ENCODE results near the gene RIOK1.

RIOK1 gene

DNA sequence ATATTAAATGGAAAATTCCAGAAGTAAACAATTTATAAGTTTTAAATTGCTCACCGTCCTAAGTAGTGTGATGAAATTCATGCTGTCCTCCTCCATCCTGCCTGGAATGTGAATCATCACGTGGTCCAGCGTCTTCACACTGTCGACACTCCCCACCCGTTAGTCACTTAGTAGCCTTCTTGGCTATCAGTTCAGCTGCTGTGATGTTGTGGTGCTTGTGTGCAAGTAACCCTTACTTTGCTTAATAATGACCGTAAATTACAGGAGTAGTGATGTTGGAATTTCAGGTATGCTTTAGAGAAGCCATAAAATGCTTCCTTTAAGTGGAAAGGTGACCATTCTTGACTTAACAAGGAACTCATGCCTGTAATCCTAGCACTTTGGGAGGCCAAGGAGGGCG lies 25.2 kb downstream of the RIOK1 start:
- Mint-ChIP-seq H3K36me3 (ENCODE audit: insufficient read depth) (peaks cover 74% of the 10 kb centered on the region), H3K27ac (ENCODE audit: low read depth) (no peak overlapping the region), H3K9me3 (no peaks in the 10 kb centered on the region), H3K4me3 (no peak overlapping the region), H3K27me3 (no peaks in the 10 kb centered on the region), H3K4me1 (no peaks in the 10 kb centered on the region)
- DNase-seq (ENCODE audit: low spot score in 2 of 2) (no peak), ATAC-seq (replicated peaks; ENCODE audit: extremely low read depth, poor library complexity, severe bottlenecking) (no peak)

DNA sequence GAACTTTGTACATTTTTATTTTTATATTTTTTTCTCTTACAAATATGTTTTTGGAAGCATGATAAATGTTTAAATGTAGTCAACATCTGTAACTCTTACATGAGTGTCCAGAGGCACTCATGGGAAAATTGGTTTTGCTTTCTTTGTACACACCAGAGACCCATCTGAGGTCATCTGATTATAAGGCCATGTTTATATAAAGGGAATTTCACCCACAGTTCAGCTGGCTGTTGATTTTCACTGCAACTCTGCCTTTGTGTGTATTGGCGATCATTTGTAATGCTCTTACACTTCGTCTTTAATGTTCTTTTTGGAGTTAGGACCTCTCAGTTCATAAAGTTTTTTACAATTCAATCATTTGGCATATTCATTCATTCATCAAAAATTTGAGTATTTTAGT lies 28.1 kb downstream of the RIOK1 start:
- Mint-ChIP-seq H3K9me3 (no peaks in the 10 kb centered on the region), H3K27me3 (no peaks in the 10 kb centered on the region), H3K36me3 (ENCODE audit: insufficient read depth) (peaks cover 51% of the 10 kb centered on the region), H3K4me1 (no peaks in the 10 kb centered on the region), H3K27ac (ENCODE audit: low read depth) (peak overlapping the region; percentile 7), H3K4me3 (no peak overlapping the region)
- DNase-seq (ENCODE audit: low spot score in 2 of 2) (no peak), ATAC-seq (replicated peaks; ENCODE audit: extremely low read depth, poor library complexity, severe bottlenecking) (no peak)

DNA sequence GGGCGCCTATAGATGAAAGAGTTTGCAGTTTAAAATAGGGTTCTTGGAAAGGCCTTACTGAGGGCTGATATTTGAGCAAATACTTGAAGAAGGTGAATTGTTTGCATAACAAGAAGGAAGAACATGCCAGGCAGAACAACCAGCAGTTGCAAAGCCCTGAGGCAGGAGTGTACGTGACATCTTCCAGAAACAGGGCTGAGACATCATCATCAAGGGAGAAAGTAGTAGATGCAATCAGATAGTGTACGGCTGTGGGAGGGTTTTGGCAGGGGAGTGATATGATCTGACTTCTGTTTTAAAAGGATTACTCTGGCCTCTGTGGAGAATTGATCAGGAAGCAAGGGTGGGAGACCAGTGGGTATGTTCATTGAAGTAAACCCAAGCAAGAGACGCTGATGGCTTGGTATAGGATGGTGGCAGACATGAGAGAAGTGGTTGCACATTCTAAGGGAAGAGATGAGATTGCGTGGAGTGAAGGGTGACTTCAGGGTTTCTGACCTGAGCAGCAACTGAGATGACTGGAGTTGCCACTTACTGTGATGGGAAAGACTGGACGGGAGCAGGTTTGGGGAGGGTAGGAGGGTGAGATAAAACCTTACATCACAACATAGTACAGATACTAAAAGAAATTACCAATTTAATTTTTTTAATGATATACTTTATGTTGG lies 28.8 kb downstream of the RIOK1 start:
- ATAC-seq (replicated peaks; ENCODE audit: extremely low read depth, poor library complexity, severe bottlenecking) (no peak), DNase-seq (ENCODE audit: low spot score in 2 of 2) (no peak)
- Mint-ChIP-seq H3K27ac (ENCODE audit: low read depth) (peak overlapping the region; percentile 7), H3K4me3 (no peak overlapping the region), H3K4me1 (no peaks in the 10 kb centered on the region), H3K9me3 (no peaks in the 10 kb centered on the region), H3K27me3 (no peaks in the 10 kb centered on the region), H3K36me3 (ENCODE audit: insufficient read depth) (peaks cover 48% of the 10 kb centered on the region)

DNA sequence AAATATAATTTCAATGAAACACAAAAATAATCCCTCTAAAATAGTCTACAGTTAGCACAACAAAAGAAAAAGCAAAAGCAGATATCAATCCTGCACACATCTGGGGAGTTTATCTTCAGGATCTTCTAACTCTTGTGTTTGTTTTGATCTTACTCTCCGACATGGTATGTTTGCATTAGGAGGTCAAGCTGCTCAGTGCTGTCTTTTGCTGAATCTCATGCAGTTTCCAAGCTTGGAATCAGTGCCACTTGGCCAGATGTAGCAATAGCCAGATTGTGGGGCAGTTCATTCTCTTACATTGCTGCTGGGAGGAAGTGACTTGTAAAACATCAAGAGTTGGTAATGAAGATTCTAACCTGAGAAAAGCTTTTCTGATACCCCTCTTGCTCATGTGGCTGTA lies 29.5 kb downstream of the RIOK1 start:
- H3K4me3 Mint-ChIP-seq: no peak overlapping the region
- no peaks in the 10 kb centered on the region for H3K27me3 Mint-ChIP-seq
- no peak overlapping the region for H3K27ac Mint-ChIP-seq (ENCODE audit: low read depth)
- peaks cover 42% of the 10 kb centered on the region for H3K36me3 Mint-ChIP-seq (ENCODE audit: insufficient read depth)
- ATAC-seq (replicated peaks; ENCODE audit: extremely low read depth, poor library complexity, severe bottlenecking) (no peak), DNase-seq (ENCODE audit: low spot score in 2 of 2) (no peak)
- H3K4me1 Mint-ChIP-seq: no peaks in the 10 kb centered on the region
- H3K9me3 Mint-ChIP-seq: no peaks in the 10 kb centered on the region

DNA sequence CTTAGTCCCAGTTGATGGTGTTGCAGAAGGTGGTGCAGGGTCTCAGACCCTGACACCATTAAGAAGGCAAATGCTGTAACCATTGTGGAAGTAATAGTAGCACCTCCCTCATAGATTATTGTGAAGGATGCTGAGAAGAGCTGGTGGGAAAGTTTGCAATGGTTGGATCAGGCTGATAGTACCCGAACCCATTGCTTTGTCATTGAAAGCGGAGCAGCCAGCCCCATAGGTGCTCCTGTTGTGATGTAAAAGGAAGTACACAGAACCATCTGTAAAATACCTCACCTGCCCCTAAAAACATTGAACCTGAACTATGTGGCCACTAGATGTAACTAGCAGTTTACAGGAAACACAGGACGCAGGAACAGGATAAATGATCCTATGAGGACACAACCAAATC lies 31.5 kb downstream of the RIOK1 start:
- Mint-ChIP-seq H3K27ac (ENCODE audit: low read depth) (no peak overlapping the region), H3K36me3 (ENCODE audit: insufficient read depth) (peaks cover 24% of the 10 kb centered on the region)

DNA sequence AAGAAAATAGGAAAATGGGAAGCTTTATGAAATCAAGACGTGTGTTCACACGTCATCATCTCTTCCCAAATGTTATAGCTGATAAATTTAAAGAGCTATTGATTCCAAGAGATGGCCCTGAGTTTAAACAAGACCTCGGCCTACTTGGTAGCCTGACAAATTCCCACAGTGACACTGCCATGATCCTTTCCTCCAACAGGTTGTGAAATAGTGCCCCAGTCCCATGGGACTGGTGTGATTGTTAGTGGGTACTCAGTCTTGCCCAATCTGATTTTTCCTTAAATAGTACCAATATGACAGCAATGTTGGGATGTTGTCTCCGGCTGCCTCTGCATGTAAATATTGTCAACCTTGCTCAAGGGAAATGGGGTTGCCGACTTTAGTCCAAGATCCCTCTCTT lies 34.5 kb downstream of the RIOK1 start:
- no peak for ATAC-seq (replicated peaks; ENCODE audit: extremely low read depth, poor library complexity, severe bottlenecking)
- H3K4me1 Mint-ChIP-seq: no peaks in the 10 kb centered on the region
- DNase-seq (ENCODE audit: low spot score in 2 of 2): no peak
- no peak overlapping the region for H3K4me3 Mint-ChIP-seq
- no peaks in the 10 kb centered on the region for H3K27me3 Mint-ChIP-seq
- H3K36me3 Mint-ChIP-seq (ENCODE audit: insufficient read depth): peaks cover 5% of the 10 kb centered on the region
- H3K27ac Mint-ChIP-seq (ENCODE audit: low read depth): no peak overlapping the region
- no peaks in the 10 kb centered on the region for H3K9me3 Mint-ChIP-seq

More for the DNA sequence above, 31.5 kb downstream of the RIOK1 start:
- H3K4me3 Mint-ChIP-seq: no peak overlapping the region
- no peaks in the 10 kb centered on the region for H3K27me3 Mint-ChIP-seq
- DNase-seq (ENCODE audit: low spot score in 2 of 2) (no peak), ATAC-seq (replicated peaks; ENCODE audit: extremely low read depth, poor library complexity, severe bottlenecking) (no peak)
- no peaks in the 10 kb centered on the region for H3K9me3 Mint-ChIP-seq
- no peaks in the 10 kb centered on the region for H3K4me1 Mint-ChIP-seq

DNA sequence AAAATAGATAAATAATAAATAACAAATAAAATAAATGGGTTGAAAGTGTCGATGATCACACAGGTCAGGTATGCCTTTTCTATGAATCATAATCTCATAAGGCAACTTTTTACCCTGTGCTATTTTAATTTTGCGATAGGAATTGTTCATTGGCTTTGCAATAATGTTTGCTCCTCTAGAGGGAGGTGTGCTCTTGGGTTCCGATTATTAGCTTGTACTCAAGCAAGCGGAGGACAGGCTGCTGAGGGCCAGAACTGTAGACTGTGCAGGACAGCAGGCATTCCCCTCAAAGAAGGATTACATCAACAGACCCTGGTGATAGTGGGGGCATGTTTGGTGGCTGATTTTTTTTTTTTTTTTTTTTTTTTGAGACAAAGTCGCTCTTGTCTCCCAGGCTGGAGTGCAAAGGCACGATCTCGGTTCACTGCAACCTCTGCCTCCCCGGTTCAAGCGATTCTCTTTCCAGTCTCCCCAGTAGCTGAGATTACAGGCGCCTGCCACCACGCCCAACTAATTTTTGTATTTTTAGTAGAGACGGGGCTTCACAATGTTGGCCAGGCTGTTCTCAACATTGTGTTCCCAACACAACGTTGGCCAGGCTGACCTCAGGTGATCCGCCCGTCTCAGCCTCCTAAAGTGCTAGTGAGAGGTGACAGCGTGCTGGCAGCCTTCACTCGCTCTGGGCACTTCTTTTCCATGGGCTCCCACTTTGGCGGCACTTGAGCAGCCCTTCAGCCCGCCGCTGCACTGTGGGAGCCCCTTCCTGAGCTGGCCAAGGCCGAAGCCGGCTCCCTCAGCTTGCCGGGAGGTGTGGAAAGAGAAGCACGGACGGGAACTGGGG lies 35.6 kb downstream of the RIOK1 start:
- H3K4me1 Mint-ChIP-seq: no peaks in the 10 kb centered on the region
- no peaks in the 10 kb centered on the region for H3K9me3 Mint-ChIP-seq
- no peaks in the 10 kb centered on the region for H3K27me3 Mint-ChIP-seq
- H3K36me3 Mint-ChIP-seq (ENCODE audit: insufficient read depth): peaks cover 1% of the 10 kb centered on the region
- H3K27ac Mint-ChIP-seq (ENCODE audit: low read depth): no peak overlapping the region
- ATAC-seq (replicated peaks; ENCODE audit: extremely low read depth, poor library complexity, severe bottlenecking) (no peak), DNase-seq (ENCODE audit: low spot score in 2 of 2) (no peak)
- no peak overlapping the region for H3K4me3 Mint-ChIP-seq

DNA sequence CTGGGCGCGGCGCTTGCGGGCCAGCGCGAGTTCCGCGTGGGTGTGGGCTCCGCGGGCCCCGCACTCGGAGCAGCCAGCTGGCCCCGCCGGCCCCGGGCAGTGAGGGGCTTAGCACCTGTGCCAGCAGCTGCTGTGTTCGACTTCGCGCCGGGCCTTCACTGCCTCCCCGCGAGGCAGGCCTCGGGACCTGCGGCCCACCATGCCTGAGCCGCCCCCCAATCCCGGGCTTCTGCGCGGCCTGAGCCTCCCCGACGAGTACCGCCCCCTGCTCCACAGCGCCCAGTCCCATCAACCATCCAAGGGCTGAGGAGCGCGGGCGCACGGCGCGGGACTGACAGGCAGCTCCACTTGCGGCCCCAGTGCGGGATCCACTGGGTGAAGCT lies 36.2 kb downstream of the RIOK1 start:
- ATAC-seq (replicated peaks; ENCODE audit: extremely low read depth, poor library complexity, severe bottlenecking) (no peak), DNase-seq (ENCODE audit: low spot score in 2 of 2) (no peak)
- Mint-ChIP-seq H3K4me1 (no peaks in the 10 kb centered on the region), H3K27ac (ENCODE audit: low read depth) (no peak overlapping the region), H3K4me3 (no peak overlapping the region), H3K27me3 (peaks cover 5% of the 10 kb centered on the region), H3K9me3 (no peaks in the 10 kb centered on the region), H3K36me3 (ENCODE audit: insufficient read depth) (peaks cover 1% of the 10 kb centered on the region)

DNA sequence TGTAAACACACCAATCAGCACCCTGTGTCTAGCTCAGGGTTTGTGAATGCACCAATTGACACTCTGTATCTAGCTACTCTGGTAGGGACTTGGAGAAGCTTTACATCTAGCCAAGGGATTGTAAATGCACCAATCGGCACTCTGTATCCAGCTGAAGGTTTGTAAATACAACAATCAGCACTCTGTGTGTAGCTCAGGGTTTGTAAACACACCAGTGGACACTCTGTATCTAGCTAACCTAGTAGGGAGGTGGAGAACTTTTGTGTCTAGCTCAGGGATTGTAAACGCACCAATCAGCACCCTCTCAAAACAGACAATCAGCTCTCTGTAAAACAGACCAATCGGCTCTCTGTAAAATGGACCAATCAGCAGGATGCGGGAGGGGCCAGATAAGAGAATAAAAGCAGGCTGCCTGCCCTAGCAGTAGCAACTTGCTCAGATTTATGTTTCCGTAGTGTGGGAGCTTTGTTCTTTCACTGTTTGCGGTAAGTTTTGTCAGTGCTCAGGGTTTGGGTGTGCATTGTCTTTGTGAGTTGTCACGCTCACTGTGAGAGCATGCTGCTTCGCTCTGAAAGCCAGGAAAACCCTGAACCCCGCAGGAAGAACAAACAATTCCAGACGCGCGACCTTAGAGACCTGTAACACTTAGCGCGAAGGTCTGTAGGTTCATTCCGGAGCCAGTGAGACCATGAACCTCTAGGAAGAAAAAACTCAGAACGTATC lies 37.0 kb downstream of the RIOK1 start:
- H3K4me3 Mint-ChIP-seq: no peak overlapping the region
- DNase-seq (ENCODE audit: low spot score in 2 of 2) (no peak), ATAC-seq (replicated peaks; ENCODE audit: extremely low read depth, poor library complexity, severe bottlenecking) (no peak)
- H3K9me3 Mint-ChIP-seq: no peaks in the 10 kb centered on the region
- no peaks in the 10 kb centered on the region for H3K4me1 Mint-ChIP-seq
- no peak overlapping the region for H3K27ac Mint-ChIP-seq (ENCODE audit: low read depth)
- peaks cover 13% of the 10 kb centered on the region for H3K27me3 Mint-ChIP-seq
- peaks cover 1% of the 10 kb centered on the region for H3K36me3 Mint-ChIP-seq (ENCODE audit: insufficient read depth)

DNA sequence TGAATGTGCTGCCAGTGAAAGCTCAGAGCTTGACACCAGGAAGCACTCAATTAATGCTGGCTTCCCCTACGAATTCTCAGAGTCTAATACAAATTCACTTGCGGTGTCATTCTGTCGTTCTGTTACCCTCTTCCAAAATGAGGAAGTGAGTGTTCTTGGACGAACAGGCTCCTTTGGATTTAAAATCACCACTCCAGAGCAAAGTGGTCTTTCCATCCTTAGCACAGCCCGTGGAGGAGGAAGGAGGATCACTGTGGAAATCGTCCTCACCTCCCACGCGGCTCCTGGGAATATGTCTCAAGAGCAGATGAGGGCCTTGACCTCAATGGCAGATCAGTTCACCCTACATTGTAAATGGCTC lies 41.7 kb downstream of the RIOK1 start:
- no peaks in the 10 kb centered on the region for H3K36me3 Mint-ChIP-seq (ENCODE audit: insufficient read depth)
- DNase-seq (ENCODE audit: low spot score in 2 of 2) (no peak), ATAC-seq (replicated peaks; ENCODE audit: extremely low read depth, poor library complexity, severe bottlenecking) (no peak)
- no peak overlapping the region for H3K4me3 Mint-ChIP-seq
- H3K4me1 Mint-ChIP-seq: no peaks in the 10 kb centered on the region
- H3K9me3 Mint-ChIP-seq: peaks cover 13% of the 10 kb centered on the region
- H3K27ac Mint-ChIP-seq (ENCODE audit: low read depth): no peak overlapping the region
- H3K27me3 Mint-ChIP-seq: peaks cover 39% of the 10 kb centered on the region

DNA sequence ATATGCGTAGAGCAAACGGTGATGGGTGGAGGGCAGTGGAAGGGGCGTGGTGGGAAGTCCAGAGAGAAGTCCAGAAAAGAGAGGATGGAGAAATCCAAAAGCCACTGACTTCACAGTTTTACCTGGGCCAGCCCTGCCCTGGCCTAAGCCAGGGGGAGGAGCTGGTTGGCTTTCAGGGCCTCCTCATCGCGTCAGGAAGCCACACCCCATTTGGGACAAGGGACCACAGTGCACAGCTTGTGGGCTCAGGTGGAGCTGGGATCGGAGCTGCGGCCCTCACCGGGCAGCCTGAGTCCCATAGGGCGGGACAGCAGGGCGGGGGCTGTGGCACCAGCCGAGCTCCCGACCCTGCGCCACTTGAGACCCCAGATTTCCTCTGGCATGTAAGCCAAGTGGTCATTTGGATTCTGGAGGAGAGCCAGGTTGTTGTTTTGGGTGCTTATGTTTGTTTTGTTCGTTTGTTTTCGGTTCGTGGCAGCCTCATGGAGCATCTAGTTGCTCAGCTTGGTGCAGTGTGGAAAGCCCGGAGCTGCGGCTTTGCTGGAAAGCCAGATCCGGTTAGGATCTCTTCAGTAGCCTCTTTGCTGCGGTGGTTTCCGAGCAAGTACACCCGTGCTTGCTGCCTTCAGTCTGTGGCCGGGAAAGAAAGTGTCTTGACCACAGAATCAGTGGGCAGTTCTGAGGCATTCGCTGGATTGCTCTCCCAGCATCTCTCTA lies 42.2 kb downstream of the RIOK1 start:
- no peak for DNase-seq (ENCODE audit: low spot score in 2 of 2)
- peaks cover 39% of the 10 kb centered on the region for H3K27me3 Mint-ChIP-seq
- ATAC-seq (replicated peaks; ENCODE audit: extremely low read depth, poor library complexity, severe bottlenecking): no peak
- no peak overlapping the region for H3K4me3 Mint-ChIP-seq
- H3K27ac Mint-ChIP-seq (ENCODE audit: low read depth): no peak overlapping the region
- peaks cover 13% of the 10 kb centered on the region for H3K9me3 Mint-ChIP-seq
- no peaks in the 10 kb centered on the region for H3K4me1 Mint-ChIP-seq
- no peaks in the 10 kb centered on the region for H3K36me3 Mint-ChIP-seq (ENCODE audit: insufficient read depth)

DNA sequence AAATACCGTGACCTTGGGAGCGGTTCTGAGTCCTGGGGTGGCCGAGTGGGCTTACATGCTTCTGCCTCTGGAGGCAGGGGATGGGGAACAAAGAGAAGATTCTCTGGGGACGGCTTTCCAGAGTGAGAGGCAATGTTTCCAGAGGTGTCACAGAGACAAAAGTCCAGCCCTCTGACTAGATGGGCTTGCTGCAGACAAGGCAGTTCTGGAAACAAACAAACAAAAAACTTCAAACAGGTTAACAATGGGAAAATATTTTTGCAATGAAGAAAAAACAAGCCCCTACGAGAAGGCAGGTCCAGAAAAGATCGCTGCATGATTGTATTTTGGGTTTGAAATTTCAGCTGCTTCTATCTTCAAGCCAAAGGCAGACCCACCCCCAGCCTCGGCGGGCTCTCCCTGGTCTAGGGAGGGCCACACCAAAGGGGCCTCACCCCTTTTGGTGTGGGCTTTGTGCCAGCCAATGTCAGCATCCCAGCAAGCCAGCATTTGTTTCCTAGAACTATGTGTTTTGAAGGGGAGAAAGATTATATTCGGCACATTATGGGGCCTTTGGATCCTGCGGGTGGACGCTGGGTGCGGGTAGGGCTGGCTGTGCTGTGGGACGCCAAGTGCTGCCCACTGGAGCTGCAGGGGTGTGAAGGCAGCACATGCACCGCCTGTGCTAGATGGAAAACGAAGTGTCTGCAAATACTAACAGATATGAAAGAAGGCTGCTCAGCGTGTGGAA lies 42.9 kb downstream of the RIOK1 start:
- Mint-ChIP-seq H3K27me3 (peaks cover 39% of the 10 kb centered on the region), H3K9me3 (peaks cover 13% of the 10 kb centered on the region), H3K36me3 (ENCODE audit: insufficient read depth) (no peaks in the 10 kb centered on the region), H3K27ac (ENCODE audit: low read depth) (no peak overlapping the region), H3K4me3 (no peak overlapping the region), H3K4me1 (no peaks in the 10 kb centered on the region)
- ATAC-seq (replicated peaks; ENCODE audit: extremely low read depth, poor library complexity, severe bottlenecking) (no peak), DNase-seq (ENCODE audit: low spot score in 2 of 2) (no peak)

Data from central memory CD8-positive, alpha-beta T cell (primary cell).